ENCODE data around the gene DAG1.

Gene DAG1

DNA sequence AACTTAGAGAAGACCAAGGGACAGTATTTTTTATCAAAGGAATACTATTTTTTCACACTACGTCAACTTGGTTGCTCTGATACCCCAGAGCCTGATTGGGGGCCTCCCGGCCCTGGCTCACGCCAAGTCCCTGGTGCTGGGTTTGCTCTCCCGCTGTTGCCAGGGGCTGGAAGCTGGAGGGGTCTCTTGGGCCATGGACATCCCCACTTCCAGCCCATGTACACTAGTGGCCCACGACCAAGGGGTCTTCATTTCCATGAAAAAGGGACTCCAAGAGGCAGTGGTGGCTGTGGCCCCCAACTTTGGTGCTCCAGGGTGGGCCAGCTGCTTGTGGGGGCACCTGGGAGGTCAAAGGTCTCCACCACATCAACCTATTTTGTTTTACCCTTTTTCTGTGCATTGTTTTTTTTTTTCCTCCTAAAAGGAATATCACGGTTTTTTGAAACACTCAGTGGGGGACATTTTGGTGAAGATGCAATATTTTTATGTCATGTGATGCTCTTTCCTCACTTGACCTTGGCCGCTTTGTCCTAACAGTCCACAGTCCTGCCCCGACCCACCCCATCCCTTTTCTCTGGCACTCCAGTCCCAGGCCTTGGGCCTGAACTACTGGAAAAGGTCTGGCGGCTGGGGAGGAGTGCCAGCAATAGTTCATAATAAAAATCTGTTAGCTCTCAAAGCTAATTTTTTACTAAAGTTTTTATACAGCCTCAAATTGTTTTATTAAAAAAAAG is 63.9 kb downstream of the DAG1 start:
- no peak overlapping the region for H3K4me3 ChIP-seq (replicated peaks; ENCODE audit: insufficient read depth, low read length)
- no peak for DNase-seq (ENCODE audit: low read depth in 1 of 2, low spot score in 1 of 2)
- H3K27ac ChIP-seq (replicated peaks): no peak overlapping the region
- no peak for TF ChIP-seq POLR2AphosphoS5 (IDR thresholded peaks at IDR 0.05; ENCODE audit: low read depth)
- TF ChIP-seq CTCF (IDR thresholded peaks at IDR 0.05; ENCODE audit: insufficient read depth, low read length): no peak
- no peak for TF ChIP-seq GABPA (IDR thresholded peaks at IDR 0.05; ENCODE audit: low read depth)
- TF ChIP-seq, protein P1, sequence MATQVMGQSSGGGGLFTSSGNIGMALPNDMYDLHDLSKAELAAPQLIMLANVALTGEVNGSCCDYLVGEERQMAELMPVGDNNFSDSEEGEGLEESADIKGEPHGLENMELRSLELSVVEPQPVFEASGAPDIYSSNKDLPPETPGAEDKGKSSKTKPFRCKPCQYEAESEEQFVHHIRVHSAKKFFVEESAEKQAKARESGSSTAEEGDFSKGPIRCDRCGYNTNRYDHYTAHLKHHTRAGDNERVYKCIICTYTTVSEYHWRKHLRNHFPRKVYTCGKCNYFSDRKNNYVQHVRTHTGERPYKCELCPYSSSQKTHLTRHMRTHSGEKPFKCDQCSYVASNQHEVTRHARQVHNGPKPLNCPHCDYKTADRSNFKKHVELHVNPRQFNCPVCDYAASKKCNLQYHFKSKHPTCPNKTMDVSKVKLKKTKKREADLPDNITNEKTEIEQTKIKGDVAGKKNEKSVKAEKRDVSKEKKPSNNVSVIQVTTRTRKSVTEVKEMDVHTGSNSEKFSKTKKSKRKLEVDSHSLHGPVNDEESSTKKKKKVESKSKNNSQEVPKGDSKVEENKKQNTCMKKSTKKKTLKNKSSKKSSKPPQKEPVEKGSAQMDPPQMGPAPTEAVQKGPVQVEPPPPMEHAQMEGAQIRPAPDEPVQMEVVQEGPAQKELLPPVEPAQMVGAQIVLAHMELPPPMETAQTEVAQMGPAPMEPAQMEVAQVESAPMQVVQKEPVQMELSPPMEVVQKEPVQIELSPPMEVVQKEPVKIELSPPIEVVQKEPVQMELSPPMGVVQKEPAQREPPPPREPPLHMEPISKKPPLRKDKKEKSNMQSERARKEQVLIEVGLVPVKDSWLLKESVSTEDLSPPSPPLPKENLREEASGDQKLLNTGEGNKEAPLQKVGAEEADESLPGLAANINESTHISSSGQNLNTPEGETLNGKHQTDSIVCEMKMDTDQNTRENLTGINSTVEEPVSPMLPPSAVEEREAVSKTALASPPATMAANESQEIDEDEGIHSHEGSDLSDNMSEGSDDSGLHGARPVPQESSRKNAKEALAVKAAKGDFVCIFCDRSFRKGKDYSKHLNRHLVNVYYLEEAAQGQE (IDR thresholded peaks at IDR 0.05; ENCODE audit: insufficient replicate concordance, low read depth): no peak
- no peak for TF ChIP-seq SPI1 (IDR thresholded peaks at IDR 0.05; ENCODE audit: borderline replicate concordance, low read depth)
- no peaks in the 10 kb centered on the region for H3K27me3 ChIP-seq (ENCODE audit: insufficient read depth, poor library complexity, severe bottlenecking)

- H3K4me3 ChIP-seq (replicated peaks; ENCODE audit: insufficient read depth, low read length): no peak overlapping the region
- TF ChIP-seq CTCF (IDR thresholded peaks at IDR 0.05; ENCODE audit: insufficient read depth, low read length): no peak
- TF ChIP-seq SPI1 (IDR thresholded peaks at IDR 0.05; ENCODE audit: borderline replicate concordance, low read depth): no peak
- TF ChIP-seq GABPA (IDR thresholded peaks at IDR 0.05; ENCODE audit: low read depth): no peak
- TF ChIP-seq, protein P1 (IDR thresholded peaks at IDR 0.05; ENCODE audit: insufficient replicate concordance, low read depth): no peak
- no peak for TF ChIP-seq POLR2AphosphoS5 (IDR thresholded peaks at IDR 0.05; ENCODE audit: low read depth)
- no peak overlapping the region for H3K27ac ChIP-seq (replicated peaks)
Observed at GRCh38 chr3:49534581-49535441, 64.7 kb downstream of the DAG1 start.

DNA sequence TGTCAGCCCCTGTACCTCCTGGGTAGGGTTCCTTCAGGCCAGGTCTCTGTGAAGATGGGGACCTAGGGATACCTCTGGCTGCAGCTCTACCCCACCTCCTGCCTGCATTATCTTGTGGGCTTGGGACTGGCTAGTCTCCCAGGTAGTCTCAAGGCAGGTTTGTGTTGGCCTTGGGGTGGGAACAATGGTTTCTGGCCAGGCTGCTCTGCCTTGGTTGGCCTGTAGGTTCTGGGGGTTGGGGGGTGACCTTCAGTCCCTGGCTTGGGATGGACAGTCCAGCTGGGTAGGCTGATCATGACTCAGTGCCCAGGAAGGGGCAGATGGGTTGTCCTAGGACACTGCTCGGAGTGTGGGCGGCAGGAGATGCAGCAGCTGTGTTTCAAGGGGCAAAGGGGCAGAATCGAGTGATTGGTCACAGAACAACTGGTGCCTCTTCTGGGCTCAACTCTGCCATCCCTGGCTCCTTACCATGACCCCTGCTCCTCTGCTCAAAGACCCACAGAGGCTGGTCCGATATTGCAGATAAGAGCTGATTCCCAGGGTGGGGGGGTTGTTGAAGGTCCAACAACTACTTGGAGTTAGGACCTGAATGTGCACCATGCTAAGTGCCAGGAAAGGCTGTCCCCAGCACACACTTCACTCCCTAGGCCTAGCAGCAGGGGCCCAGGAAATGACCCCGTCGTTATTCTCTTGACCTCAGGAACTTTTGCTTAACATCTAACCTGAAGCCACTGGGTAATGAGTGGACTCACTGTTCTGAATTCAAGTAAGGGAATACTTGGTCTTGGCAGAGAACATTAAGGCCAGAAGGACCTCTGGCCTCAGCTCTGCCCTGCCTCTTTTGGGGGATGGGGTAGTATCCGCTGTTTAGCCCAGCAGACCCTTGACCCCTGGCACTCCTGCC is 66.2 kb downstream of the DAG1 start:
- H3K27ac ChIP-seq (replicated peaks): no peak overlapping the region
- TF ChIP-seq POLR2AphosphoS5 (IDR thresholded peaks at IDR 0.05; ENCODE audit: low read depth): no peak
- TF ChIP-seq SPI1 (IDR thresholded peaks at IDR 0.05; ENCODE audit: borderline replicate concordance, low read depth): no peak
- no peak for TF ChIP-seq GABPA (IDR thresholded peaks at IDR 0.05; ENCODE audit: low read depth)
- no peak for TF ChIP-seq CTCF (IDR thresholded peaks at IDR 0.05; ENCODE audit: insufficient read depth, low read length)
- no peak overlapping the region for H3K4me3 ChIP-seq (replicated peaks; ENCODE audit: insufficient read depth, low read length)
- H3K27me3 ChIP-seq (ENCODE audit: insufficient read depth, poor library complexity, severe bottlenecking): no peaks in the 10 kb centered on the region
- DNase-seq (ENCODE audit: low read depth in 1 of 2, low spot score in 1 of 2): no peak

More at GRCh38 chr3:49534581-49535441, 64.7 kb downstream of the DAG1 start:
- DNase-seq (ENCODE audit: low read depth in 1 of 2, low spot score in 1 of 2): no peak
- no peaks in the 10 kb centered on the region for H3K27me3 ChIP-seq (ENCODE audit: insufficient read depth, poor library complexity, severe bottlenecking)
